Mammary epithelial cell (primary cell): ENCODE results near the gene PPP4C.

ENCODE experiments used
- EZH2 ChIP-seq: IDR thresholded peaks from 2 replicates; pipeline ENCODE4 v1.6.1; 2012; ENCODE audit warnings: low read length, inconsistent platforms, borderline replicate concordance
- TF ChIP-seq, protein P1 (sequence below), 2 donors: IDR thresholded peaks in 1 of 2; conservative IDR thresholded peaks in 1 of 2; 2 replicates each; pipeline ENCODE4 v1.5.1; 2011 to 2012; ENCODE audit warnings: inconsistent platforms in 2 of 2, low read length in 2 of 2, mild to moderate bottlenecking in 2 of 2, control low read depth in 1 of 2, low read depth in 1 of 2; ENCODE audit not compliant: insufficient read depth in 1 of 2; ENCODE audit errors: extremely low read depth in 1 of 2

GRCh38 chr16:30051518-30051917 is 24.3 kb upstream of the PPP4C start:
- TF ChIP-seq, protein P1, sequence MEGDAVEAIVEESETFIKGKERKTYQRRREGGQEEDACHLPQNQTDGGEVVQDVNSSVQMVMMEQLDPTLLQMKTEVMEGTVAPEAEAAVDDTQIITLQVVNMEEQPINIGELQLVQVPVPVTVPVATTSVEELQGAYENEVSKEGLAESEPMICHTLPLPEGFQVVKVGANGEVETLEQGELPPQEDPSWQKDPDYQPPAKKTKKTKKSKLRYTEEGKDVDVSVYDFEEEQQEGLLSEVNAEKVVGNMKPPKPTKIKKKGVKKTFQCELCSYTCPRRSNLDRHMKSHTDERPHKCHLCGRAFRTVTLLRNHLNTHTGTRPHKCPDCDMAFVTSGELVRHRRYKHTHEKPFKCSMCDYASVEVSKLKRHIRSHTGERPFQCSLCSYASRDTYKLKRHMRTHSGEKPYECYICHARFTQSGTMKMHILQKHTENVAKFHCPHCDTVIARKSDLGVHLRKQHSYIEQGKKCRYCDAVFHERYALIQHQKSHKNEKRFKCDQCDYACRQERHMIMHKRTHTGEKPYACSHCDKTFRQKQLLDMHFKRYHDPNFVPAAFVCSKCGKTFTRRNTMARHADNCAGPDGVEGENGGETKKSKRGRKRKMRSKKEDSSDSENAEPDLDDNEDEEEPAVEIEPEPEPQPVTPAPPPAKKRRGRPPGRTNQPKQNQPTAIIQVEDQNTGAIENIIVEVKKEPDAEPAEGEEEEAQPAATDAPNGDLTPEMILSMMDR (conservative IDR thresholded peaks at IDR 0.05 in 1 of 2, IDR thresholded peaks at IDR 0.05 in 1 of 2; ENCODE audit: extremely low read depth in 1 of 2, insufficient read depth in 1 of 2, low read depth in 1 of 2, low read length in 2 of 2), result no peak
- no peak for TF ChIP-seq EZH2
